MM.1S (cell line): ENCODE data around the gene DPP10.

Experiments used
- EZH2 ChIP-seq: fragments of 300-600 bp; sonication (generic); optimal IDR thresholded peaks from 2 replicates; pipeline ENCODE3; 2017; ENCODE audit warnings: low read depth, mild to moderate bottlenecking, antibody characterized with exemption, low read length, mixed read lengths
- EZH2phosphoT487 ChIP-seq: fragments of 300-600 bp; sonication (generic); IDR thresholded peaks from 2 replicates; pipeline ENCODE4 v1.6.1; 2018; ENCODE audit warnings: antibody characterized with exemption, low read length
- TF ChIP-seq, protein P1 (sequence below): fragments of 300-600 bp; sonication (generic); IDR thresholded peaks from 2 replicates; pipeline ENCODE4 v1.5.1; 2016; ENCODE audit warnings: antibody characterized with exemption, low read length, mixed read lengths

DNA sequence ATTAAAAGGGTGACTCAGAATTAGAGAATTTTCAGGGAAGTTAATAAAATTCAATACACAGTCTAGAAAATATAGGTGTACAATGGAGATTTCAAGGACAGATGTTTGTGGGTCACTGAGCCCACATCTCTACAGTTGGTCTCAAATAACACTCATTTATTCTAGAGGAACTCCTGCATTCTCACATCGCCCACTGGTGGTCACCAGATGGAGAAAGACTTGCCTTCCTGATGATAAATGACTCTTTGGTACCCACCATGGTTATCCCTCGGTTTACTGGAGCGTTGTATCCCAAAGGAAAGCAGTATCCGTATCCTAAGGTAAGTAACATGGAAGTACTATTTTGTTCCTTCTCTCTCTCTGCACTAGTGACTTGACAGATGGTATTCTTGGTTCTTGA is 1297.1 kb downstream of the DPP10 start:
- TF ChIP-seq EZH2 (no peak), EZH2phosphoT487 (no peak)
- TF ChIP-seq, protein P1, sequence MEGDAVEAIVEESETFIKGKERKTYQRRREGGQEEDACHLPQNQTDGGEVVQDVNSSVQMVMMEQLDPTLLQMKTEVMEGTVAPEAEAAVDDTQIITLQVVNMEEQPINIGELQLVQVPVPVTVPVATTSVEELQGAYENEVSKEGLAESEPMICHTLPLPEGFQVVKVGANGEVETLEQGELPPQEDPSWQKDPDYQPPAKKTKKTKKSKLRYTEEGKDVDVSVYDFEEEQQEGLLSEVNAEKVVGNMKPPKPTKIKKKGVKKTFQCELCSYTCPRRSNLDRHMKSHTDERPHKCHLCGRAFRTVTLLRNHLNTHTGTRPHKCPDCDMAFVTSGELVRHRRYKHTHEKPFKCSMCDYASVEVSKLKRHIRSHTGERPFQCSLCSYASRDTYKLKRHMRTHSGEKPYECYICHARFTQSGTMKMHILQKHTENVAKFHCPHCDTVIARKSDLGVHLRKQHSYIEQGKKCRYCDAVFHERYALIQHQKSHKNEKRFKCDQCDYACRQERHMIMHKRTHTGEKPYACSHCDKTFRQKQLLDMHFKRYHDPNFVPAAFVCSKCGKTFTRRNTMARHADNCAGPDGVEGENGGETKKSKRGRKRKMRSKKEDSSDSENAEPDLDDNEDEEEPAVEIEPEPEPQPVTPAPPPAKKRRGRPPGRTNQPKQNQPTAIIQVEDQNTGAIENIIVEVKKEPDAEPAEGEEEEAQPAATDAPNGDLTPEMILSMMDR: no peak
